HG02943 (cell line): ENCODE results near the gene ISYNA1.

ENCODE experiments used
- ATAC-seq: cut with Tn5 transposase; IDR thresholded peaks from one replicate; pipeline ENCODE4 v1.9.1; 2021; ENCODE audit warnings: mild to moderate bottlenecking, low read depth, moderate library complexity; ENCODE audit not compliant: unreplicated experiment

The ISYNA1 gene

DNA sequence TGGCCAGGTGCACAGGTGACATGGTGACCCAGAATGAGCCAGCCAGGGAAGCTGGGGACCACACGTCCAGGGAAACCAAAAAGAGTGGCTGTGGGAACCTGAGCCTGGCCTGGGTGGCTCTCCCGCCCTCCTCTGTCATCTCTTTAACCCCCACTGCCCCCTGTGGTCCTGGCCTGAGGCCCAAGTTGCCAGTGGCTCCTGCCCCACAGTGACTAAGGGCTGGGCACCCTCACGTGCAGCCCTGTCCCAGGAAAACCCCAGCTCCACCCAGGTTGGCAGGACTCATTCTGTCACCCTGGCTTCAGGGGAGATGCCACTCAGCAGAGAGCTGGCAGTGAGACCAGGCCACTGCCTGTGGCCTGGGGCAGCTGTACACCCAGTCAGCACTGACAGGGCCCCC, 30.6 kb upstream of the ISYNA1 start:
- ATAC-seq = no peak

DNA sequence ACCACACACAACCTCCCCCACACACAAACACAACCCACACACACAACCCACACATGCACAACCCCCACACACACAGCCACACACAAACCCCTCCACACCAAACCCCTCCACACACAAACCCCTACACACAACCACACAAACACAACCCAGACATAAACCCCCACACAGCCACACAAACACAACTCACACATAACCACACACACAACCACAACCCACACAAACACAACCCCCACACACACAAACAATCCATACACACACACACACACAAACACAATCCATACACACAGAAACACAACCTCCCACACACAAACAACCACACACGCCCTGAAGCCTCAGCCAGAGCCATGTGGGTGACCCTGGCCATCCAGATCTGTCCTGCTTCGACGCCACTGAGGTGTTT, 30.0 kb upstream of the ISYNA1 start:
- no peak for ATAC-seq

DNA sequence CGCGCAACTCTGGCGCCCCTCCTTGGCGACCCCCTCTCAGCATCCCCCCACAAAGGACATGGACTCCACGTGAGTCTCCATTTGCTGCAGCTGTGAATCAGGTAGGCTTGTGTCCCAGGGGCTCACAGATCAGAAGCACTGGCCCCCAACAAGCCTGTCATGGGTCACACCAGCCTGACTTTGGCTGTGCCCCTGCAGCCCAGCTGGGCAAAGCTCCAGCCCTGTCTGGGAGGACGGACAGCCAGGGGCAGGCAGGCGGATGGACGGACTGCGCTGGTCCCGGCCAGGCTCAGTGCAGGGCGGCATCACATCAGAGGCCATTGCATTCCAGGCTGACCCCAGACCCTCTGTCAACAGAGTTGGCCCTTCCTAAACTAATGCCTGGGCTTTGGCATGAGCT, 28.4 kb upstream of the ISYNA1 start:
- no peak for ATAC-seq

DNA sequence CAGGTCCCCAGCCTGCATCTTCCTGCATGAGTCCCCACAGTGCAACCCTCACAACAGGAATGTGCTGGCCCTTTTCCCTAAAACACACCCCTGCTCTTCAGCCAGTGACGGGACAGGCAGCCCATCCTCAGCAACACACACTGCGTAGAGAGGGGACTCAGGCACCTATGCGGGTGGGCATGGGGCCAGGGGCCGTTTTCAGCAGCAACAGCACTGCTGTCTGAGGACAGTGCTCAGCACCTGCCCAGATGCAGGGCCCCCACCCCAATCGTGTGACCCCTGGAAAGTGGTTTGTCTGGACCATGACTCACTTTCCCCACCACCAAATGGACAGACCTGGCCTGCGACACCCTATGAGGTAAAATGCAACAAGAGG, 28.0 kb upstream of the ISYNA1 start:
- no peak for ATAC-seq

DNA sequence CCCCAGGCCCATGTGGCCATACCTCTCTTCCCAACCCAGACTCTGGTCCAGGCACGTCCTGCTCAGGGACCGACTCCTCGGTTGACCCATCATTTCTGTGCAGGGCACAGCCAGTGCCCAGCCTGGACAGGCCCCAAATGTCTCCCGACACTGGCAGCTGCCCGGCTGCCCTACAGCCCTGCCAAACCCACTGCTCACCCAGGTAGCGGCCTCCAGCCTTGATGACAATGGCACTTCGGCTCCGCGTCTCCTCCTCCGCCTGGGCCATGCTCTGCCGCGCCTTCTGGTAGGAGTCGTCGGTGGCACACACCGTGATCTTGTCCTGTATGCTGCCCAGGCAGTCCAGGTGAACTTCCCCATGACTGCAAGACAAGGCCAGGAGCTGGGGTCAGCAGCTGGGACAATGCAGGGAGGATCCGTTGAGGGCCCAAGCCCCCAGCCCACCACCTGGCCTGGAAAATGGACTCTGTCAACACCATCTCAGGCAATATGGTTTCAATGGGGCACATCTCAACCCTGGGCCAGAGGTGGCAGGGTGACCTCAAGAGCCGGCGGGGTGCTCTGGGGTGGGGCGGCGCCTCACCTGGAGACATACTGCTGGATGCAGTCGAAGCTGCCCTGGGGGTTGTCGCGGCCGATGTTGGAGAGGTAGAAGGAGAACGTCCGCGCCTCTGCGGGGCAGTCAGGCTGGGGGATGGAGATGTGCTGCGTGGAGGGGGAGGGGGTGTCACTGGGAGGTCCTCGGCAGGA, 27.5 kb upstream of the ISYNA1 start:
- ATAC-seq = no peak

DNA sequence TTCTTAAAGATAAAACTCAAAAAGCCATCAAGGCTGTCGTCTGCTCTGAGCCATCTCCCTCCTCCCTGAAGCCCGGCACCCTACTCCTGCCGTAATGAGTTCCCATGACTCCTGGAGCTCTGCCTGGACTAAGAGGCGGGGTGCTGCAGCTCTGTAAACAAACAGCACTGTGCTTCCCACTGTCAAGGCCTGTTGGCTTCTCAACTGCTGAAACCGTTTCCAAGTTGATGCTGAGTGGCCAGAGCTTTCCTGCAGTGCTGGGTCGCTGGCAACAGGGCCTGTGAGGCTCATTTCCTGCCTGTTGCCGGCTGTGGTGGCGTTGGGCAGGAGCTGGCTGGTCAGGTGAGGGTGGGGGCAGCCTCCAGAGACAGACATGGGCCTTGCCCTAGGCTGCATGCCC, 26.7 kb upstream of the ISYNA1 start:
- no peak for ATAC-seq

DNA sequence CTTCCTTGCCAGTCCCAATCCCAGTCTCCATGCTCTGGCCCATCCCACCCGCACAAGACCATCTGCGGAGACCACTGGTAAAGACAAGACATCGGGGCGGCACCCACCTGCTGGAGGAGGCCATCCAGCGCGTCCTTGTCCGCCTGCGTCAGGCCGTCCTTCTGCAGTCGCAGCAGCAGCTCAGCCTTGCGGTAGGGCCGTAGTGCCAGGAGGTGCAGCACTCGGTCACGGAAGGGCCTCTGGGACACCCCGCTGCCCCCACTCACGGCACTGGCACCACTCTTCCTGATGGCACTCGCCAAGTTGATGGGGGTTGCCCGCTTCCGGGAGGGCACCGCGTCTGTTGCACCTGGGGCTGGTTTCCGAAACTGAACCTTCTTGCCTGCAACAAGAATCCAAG, 23.5 kb upstream of the ISYNA1 start:
- no peak for ATAC-seq

DNA sequence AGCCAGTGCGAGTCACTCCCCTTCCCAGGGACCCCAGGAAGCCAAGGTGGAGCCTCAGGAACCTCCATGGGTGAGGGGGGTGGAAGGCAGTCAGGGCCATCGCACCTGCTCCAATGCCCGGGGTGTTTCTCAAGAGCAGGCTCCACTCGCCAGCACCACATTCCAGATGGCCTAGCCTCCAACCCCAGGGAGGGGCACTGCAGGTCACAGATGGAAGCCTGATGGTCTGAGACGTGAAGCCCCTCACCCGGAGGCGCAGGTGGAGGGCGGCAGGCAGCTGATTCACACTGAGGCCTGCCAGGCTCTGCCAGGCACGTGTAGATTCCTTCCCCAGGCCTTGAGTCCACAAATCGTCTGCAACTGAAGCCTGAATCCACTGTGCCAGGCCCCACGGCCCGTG, 23.0 kb upstream of the ISYNA1 start:
- no peak for ATAC-seq

DNA sequence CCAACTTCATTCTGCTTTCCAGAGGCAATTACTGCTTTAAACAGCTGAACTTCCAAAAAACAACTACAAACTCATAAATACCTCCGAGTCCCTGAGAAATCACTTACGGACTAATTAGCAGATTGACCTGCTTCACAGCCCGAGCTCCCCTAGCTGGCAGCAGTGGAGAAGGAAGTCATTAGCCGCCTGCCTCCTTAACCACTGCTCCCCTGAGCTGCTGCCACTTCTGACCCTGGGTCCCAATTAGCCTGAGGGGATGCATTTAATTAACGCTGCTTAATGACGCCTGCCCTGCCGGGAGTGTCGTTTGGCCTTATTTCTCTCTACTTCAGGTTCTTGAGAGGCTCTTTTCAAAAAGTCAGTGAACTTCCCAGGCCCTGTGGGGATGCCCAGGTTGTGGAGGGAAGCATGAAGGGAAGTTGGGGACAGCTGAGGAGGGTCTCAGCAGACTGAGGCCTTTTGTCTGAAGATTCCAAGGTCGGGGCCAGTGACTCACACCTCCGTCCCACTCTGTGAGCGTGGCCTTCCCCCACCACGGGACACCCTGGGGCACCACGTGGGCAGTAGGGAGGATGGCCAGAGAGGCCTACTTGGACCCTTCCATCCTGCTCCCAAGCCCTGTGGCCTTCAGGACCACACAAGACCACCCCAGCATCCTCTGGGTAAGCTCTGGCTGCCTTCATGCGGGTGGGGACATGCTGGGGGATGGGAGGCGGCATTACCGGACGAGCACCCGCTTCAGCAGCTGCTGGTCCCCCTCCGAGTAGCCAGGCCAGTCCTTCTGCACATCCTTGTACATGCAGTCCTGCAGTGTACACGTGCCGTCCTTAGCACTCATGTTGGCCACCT, 19.8 kb upstream of the ISYNA1 start:
- ATAC-seq = no peak

DNA sequence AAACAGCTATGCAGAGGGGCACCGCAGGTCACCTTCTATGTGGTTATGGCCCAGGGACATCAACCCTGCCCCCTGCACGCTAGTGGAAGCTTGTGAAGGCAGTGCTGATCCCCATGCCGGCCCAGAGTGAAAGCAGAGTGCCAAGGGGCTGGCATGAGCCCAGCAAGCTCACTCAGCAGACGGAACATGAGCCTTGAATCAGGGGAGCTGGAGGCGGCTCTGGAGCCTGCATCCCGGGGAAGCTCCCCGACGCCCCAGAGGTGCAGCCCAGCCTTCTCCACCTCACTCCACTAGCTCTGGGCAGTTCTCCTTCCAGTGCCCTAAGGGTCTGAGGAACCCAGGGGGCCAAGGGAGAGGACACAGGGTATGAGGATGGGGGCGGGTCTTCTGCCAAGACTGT, 19.0 kb upstream of the ISYNA1 start:
- ATAC-seq = no peak

DNA sequence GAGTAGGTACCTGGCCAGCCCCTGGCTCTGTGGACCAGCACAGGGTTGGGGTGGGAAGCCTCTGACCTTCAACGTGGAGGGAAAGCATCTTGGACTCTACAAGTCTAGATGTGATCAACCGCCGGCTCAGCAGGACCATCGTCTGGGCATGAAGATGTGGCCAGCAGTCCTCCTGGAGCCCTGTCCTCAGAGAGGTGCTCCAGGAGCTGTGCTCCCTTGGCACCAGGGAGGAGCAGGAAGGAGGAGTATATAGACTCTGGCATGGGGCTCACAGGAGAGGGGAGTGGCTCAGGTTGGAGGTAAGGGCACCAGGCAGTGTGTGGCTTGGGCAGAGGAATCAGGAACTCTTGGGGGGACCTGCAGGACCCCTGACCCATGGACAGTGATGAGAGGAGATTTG, 18.3 kb upstream of the ISYNA1 start:
- ATAC-seq = no peak

DNA sequence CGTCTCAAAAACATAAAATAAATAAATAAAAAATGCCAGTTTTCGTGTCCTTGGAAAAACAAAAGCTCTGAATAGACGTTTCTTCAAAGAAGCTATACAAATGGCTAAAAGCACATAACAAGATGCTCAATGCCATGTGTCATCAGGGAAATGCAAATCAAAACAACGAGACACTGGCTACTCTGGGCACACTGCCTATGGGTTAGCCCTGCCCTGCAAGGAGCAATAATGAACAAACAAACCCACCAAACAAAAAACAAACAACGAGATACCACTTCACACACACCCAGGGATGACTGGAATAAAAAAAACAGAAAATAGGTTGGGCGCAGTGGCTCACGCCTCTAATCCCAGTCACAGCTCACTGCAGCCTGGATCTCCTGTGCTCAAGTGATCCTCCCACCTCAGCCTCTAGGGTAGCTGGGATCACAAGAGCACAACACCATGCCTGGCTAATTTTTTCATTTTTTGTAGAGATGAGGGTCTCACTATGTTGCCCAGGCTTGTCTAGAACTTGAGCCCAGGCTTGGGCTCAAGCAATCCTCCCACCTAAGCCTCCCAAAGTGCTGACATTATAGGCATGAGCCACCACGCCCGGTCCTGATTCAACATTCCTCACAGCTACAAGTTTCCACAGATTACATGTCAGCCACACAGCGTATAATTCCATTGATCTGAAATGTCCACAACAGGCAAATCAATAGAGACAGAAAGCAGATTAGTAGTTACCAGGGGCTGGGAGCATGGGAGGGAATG, 15.5 kb upstream of the ISYNA1 start:
- ATAC-seq = no peak

DNA sequence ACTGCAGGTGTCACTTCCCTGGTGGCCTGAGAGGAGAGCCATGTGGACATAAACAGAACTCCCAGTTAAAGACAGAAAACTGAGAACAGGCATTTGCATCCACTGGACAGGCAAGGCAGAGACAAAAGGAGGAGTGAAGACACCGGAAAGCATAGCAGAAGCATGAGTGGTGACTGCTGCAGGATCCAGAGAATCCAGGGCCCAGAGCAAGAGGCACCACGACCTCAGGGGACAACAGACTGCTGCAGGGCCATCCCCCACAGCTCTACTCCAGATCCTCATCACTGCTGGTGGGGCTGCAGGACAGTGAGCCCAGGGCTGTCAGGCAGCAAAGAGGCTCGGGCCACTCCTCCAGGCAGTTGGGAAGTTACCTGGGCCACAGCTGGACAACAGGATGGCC, 14.5 kb upstream of the ISYNA1 start:
- no peak for ATAC-seq

DNA sequence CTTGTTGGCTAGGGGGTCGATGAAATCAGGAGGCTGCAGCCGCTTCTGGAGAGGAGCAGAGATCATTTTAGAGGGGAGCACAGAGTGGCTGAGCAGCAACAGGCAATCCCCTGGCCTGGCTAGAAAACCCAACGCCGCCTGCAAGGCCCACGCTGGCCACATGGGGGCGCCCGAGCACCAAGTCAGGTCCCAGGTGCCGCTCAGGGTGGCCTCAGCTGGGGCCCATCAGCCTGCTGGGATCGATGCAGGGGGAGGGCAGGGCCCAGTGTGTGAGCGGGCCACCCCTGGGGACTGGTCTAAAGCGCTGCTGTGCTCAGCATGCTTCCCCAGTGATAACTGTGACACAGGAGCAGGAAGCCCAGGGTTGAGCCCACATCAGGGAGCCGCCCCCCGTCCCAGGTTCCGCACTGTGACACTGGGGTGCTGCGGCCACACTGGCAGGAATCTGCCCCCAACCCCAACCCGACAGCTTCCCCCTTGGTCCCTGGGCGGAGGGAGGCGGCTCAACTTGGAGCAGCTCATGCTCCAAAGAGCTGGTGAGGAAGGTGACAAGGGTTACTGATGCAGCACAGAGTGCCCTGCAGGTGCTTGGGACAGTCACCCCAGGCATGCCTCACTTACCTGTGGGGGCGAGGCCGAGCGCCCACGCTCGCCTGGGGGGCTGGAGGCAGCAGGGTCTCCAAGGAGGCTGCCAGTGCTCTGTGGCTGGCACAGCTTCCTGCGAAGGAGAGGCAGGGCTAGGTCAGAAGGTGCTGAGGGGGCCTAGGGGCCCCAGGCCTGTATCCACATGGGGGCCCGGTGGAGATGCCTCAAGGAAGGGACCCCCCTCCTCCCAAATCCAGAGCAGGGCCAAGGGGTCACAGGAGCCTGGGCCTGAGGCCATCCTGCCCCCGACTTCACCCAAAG, 13.3 kb upstream of the ISYNA1 start:
- no peak for ATAC-seq

DNA sequence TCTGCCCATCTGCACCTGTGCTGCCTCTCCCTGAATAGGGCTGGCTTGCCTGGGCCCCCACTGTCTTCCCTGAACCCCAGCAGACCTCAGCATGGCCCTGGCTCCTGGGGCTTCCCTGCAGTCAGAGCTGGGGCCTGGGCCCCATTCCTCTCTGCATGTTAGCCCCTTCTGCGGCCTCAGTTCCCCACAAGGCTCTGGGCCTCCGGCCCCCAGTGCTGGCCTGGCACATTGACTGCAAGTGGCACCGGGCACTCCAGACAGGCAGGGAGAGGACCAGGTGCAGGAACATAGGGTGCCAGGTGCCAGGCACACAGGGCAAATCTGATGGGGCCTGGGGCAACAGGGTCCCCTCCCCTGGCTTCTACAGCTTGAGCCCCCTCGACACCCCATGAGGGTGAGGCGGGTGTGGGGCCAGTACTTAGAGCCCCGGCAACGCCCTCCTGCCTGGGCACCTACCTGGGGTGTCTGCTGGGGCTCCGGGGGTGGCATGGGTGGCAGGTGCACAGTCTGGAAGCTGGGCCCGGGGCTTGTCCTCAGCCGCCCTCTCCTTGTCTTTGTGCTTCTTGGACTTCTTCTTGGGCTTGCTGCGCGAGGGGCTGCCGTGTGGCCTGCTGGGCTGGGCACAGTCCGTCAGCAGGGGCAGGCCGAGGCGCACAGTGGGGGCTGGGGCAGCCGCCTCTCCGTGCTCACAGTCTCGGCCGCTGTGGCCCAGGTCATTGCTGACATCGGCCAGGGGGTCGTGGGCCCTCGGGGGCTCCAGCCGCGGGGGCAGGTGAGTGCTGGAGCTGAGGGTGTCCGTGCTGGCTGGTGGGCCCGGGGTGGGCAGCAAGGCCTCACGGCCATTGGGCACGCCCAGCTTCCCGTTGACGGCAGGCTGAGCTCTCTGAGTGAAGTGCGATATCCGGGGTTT, 12.3 kb upstream of the ISYNA1 start:
- ATAC-seq = no peak

DNA sequence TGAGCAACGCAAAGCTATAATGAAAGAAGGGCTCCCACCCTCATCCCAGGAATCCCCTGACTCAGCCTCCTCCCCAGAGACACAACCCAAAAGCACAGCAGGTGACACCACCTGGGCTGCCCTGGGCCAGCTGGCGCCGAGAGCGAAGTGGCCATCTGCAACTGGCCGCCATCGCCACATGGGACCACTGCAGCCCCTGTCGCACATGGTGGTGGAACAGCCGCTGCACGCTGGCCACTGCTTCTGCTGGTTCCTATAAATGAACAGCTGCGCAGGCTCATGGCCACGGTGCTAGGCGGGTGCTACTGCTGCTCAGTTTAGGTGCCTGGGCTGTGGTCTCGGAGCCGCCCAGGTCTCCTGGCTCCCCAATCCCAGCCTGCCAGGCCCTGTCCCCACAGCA, 11.6 kb upstream of the ISYNA1 start:
- ATAC-seq = no peak

DNA sequence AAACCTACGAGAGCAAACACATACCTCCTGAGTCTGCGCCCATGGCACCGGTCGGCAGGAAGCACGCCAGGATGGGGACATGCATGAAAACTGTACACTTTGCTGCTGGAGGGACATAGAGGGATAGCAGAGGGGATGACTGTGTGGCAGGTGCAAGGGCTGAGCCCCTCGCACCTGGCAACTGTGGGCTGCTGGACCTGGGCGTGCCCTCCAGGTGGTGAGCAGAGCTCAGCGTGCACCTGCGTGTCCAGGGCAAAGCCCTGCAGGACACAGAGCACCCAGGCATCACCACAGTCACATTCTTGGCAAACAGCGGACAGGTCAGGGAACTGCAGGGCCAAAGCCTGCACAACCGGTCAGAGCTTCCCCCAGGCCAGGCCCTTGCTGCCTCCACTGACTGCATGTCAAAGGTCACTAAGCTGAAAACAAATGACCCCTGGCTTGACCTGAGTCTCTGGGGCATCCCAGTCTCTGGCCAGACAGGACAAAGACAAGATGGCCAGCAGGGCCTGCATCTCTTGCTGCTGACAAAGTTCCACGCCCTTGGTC, 9.0 kb upstream of the ISYNA1 start:
- ATAC-seq = no peak

DNA sequence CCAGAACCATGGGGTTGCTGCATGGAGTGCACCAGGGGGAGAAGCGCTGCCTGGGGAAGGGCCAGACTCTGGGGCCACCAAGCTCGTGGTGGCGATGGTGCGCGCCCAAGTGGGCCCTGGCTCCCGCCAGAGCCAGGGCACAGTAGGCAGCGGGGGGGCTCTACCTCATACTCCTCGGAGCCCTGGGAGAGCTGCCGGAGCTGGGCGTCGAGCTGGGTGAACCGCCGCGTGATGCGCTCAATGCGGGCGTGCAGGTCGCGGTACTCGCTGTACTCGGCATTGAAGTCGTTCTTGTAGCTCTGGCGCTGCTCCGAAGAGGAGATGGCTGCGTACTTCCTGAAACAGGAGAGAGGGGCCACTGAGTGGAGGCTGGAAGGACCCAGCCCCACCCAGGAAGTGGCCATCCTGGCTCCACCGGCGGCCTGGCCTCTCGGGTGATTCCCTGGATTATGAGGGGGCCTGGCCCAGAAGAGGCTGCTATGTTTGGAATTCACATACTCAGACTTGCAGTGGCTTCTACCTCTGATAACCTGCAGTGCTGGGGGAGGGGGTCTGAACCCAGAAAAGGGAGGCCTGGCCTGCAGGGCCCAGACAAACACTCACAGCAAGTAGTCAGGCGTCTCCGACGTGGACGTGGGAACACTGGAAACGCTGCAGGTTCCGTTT, 8.3 kb upstream of the ISYNA1 start:
- no peak for ATAC-seq
